HG03432 (cell line): ENCODE measurements around the gene CAV3.
A peak's percentile ranks its signal among the peaks of the same experiment; 100 is the strongest.
"Not testable (repeated sequence)": the region's sequence is repeated elsewhere in the genome, so short reads cannot be mapped to it uniquely, and the experiment has no call there.

ENCODE experiments used
- ATAC-seq: cut with Tn5 transposase; IDR thresholded peaks from one replicate; pipeline ENCODE4 v1.9.1; 2021; ENCODE audit warnings: mild to moderate bottlenecking, moderate library complexity; ENCODE audit not compliant: unreplicated experiment

The CAV3 gene

DNA sequence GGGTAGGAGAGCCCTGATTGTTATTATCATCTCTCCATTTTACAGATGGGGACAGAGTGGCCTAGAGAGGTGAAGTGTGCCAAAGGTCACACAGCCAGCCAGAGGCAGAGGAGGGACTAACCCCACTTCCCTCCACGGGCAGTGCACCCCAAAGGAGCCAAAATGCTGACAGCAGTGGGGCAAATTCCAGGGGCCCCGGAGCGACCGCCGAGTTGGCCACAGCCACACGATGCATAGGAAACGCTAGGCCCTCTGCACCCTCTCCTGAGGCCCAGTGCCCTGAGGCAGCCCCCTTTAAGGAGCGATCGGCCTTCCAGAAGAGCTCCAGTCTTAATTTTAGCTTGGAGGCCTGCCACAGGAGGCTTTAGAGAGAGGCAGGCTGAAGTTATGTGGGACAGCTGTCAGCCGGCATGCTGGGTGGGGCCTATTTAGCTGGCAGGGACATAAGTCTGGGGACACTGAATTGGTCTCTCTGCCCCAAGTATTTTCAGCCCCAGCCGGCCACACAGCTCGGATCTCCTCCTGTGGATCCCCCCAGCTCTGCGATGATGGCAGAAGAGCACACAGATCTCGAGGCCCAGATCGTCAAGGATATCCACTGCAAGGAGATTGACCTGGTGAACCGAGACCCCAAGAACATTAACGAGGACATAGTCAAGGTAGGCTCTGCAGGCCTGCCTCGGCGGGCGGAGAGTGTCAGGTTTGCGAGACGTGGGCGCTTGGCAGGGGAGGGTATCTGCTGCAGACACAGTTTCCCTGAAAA lies at the start of gene CAV3:
CAV3 (plus strand) TSS at position 471 of the 763 bp plus-strand sequence; CDS start at position 546, 75 bp downstream.
- no peak for ATAC-seq

DNA sequence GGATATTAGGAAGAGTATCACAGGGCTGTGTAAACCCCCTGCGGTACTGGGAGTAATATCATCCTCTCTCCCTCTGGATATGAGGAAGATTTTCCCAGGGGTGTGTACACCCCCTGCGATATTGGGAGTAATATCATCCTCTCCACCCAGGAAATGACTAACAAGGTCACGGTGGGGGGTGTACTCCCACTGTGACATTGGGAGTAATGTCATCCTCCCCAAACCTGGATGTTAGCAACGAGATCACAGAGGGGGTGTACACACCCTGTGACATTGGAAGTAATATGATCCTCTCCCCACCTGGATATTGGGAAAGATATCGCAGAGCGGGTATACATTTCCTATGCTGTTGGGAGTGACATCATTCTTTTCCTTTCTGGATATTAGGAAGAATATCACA lies 48.6 kb upstream of the CAV3 start:
- not testable (repeated sequence) for ATAC-seq

DNA sequence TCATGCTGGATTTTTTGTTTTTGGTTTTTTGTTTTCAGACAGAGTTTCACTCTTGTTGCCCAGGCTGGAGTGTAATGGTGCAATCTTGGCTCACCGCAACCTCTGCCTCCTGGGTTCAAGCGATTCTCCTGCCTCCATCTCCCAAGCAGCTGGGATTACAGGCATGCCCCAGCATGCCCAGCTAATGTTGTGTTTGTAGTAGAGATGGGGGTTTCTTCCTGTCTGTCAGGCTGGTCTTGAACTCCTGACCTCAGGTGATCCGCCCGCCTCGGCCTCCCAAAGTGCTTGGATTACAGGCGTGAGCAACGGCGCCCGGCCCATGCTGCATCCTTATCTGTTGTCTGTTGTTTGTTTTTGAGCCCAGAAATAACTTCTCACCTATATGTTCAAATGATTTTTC lies 42.3 kb upstream of the CAV3 start:
- ATAC-seq, result not testable (repeated sequence)

DNA sequence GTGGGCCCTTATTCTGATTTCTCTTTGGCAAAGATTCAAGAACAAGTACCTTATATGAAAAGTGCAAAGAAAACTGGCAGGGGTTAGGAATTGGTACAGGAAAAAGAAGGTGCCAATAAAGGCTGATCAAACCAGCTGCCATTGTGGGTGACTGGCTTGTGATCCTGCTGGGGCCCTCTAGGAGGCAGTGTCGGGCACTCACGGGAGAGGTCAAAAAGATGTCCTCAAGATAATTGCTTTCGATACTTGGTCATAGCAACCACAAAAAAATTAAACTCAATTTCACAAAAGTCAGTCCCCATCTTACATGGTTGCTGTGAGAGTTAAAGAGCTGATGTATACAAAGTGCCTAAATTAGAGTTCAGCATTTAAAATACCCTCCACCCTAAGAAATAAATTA lies 31.0 kb upstream of the CAV3 start:
- ATAC-seq, result no peak

GRCh38 chr3:8705575-8705974 lies 28.0 kb upstream of the CAV3 start:
- no peak for ATAC-seq

- ATAC-seq, result no peak
Measured at GRCh38 chr3:8709287-8709686, 24.3 kb upstream of the CAV3 start.

DNA sequence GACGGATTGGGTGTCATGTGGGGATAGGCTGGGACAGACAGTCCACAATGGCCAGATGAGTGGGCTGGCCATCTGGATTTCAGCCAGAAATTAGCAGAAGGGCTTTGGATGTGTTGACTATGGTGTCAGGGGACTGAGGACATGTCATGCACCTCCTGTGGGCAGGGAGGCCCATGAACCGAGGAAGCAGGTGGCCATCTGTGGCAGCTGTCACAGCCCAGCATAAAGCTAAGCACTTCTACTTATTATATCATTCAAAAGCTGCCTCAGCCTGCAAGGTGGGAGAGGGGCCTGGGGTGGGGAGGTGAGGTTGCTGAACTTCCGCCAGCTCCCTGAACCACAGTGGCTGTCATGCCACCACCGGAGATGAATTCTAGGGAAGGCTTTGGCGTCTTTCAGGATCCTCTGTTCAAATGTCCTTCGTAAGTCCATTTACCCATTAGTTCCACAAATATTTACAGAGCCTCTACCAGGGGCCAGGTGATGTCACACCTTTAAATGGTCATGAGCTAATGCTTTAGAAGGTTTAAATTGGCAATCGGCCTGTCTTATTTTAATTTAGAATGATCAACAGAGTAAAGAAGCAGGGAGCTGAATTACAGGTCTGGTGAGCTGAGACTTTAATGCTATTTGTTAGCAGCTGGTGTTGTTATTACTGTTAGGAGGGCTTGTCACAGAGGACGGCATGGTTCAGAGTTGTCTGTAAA lies 23.6 kb upstream of the CAV3 start:
- no peak for ATAC-seq

GRCh38 chr3:8712045-8712907 lies 21.3 kb upstream of the CAV3 start:
- no peak for ATAC-seq

- no peak for ATAC-seq
Measured at GRCh38 chr3:8712908-8713255, 20.7 kb upstream of the CAV3 start.

DNA sequence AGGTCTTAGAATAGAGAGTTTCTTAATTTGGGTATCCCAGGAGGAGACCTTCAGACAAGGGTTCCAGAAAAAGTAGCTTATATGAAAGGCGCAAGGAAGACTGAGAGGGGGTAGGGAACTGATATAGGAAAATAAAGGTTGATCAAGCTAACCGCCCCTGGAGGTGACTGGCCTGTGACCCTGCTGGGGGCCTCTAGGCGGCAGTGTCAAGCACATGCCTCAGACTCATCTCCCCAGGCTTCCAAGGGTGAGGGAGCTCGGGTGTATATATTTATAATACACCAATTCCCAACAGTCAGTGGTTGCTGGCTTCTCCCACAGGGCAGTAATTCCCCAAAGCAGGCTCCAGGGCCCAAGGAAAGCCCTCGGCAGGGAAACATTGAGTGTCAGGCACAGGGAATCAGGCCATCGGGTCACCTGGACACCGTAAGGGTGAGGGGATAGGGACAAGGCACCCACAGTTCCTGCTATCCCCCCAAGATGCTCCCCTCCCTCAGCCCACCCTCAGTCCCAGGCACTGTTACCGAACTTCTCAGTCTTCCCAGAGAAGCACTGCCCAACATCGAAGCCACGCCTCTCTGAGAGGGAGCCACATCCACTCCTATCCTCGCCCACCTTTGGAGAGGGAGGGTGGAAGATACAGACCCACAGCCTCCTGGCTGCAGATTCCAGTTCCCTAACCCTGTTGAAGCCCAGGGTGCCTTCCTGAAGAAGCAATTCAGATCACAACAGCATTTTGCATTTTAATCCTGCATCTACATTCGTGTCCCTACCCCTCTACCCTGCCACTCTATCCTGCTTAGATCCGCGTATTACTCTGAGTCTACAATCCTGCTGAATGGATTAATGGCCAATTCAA lies 19.5 kb upstream of the CAV3 start:
- ATAC-seq, result peak; percentile 83

GRCh38 chr3:8715757-8716156 lies 17.8 kb upstream of the CAV3 start:
- ATAC-seq, result not testable (repeated sequence)

- no peak for ATAC-seq
Measured at GRCh38 chr3:8722808-8723207, 10.8 kb upstream of the CAV3 start.

- ATAC-seq, result no peak
Measured at GRCh38 chr3:8723612-8724011, 10.0 kb upstream of the CAV3 start.

DNA sequence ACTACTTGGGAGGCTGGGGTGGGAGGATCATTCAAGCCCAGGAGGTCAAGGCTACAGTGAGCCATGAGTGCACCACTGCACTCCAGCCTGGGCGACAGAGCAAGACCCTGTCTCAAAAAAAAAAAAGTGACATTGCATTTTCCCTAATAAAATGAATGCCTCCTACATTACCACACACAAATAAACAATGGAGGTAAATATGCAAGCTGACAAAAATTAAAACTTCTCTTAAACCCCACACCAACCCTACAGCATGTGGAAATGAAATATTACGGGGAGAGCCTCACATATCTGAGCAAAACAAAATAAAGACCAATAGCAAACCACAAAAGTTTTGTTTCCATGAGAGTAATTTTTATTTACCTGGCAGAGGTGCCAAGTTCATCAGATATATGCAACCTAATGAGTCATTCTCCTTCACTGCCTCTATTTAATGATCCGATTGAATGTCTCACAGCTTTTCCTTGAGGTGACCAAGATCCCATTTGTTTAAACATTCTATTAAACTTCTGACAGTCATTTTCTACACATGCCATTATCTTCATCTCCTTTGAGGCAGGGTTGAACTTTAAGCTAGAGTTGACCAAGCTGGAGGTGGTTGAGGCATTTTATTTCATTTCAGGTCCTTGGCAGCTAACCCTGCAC lies 9.4 kb upstream of the CAV3 start:
- no peak for ATAC-seq

DNA sequence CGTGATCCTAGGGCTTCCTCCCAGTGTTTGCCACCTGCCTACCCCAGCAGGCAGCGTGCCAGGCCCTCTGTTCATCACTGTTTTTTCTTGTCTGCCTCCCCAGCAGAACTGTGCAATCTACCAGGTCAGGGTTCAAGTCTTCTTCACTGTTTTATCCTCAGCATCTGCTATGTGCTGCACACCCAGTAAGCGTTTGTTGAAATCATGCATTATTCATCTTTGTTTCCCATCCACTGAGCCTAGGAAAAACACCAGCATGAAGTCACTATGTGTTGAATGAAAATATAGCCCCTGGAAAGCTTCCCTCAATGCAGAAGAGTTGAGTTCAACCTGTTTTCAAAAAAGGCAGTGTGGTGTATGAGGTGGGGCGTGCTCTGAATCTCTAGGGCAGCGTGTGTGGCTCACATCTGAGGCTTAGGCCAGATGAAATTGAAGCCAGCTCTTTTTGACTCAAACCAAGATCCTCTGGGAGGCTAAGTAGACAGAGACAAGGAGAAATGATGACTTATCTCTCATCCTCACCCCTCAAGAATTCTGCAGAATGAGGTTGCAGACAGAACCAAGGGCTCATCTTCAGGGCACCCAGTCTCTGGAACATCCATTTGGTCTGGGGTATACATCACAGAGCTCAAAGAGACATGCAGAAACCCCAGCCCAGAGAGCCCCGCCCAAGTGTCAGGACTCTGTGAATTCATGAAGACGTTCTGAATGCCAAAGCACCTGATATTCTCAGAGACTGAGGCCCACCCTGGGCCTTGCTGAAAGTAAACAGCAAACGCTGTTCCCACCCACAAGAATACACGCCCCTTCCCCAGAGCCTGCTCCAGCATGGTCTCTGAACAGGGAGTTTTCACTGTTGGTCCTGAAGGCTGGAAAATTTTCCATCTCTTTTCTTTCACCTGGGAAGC lies 5.7 kb upstream of the CAV3 start:
- no peak for ATAC-seq

DNA sequence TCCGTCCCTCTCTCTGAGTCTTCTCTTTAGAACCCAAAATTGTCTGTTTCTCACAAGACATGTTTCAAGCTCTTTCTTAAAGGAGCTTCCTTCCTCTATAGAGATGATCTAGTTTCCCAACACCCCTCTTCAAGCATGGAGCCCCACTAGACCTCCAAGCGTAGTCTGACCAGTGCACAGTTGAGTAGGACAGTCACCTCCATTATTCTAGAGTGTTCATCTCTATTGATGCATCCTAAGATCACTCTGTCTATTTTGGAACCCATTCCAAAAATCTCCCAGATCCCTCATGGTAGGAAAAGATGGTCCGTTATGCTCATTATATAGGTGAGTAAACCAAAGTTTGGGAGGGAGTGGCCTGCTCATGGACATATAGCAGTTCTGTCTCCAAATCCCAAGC lies 4.1 kb upstream of the CAV3 start:
- ATAC-seq, result no peak

DNA sequence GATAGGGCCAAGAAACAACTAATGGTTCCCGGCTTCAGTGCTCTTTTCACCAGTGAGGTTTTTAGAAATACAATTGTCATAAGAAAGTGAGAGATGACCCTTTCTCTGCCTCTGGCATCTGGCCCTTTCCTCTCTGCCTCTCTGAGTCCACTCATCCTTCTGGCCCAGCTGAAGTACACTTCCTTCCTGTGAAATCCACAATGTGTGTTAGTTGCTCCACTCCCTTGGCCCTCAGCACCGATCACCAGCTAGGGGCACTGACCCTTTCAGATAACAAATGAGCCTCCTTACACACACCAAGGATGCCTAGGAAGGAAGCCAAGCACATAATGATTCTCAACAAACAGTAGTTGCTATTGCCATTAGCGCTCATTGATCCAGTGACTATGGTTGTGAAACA lies 2.9 kb upstream of the CAV3 start:
- no peak for ATAC-seq

DNA sequence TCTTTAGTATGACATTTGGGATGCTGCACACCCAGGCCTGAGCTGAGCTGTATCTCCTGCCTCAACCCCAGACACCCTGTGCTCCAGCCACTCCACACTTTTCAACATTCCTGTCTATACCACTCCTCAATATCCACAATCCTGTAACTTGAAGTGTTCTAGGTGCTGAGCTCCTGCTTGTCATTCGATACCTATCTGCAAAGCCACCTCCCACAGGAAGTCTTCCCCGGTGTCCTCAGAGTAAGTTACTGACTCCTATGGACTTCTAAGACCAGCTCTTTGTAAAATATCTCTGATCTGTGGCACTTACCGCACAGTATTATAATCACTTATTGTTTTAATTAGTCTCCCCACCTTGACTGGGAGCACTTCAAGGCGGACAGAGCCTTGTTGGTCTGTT lies 1.2 kb upstream of the CAV3 start:
- no peak for ATAC-seq
